PC-3 (cell line): Measurements from ENCODE around the gene GABBR2.

Experiments
- EZH2 ChIP-seq: fragments of 300-600 bp; sonication (generic); IDR thresholded peaks from one replicate; pipeline ENCODE4 v1.6.1; 2017; ENCODE audit warnings: antibody characterized with exemption, mild to moderate bottlenecking, low read length; ENCODE audit not compliant: unreplicated experiment
- EZH2phosphoT487 ChIP-seq: fragments of 300-600 bp; sonication (generic); IDR thresholded peaks from 2 replicates; pipeline ENCODE4 v1.6.1; 2018; ENCODE audit warnings: mild to moderate bottlenecking, antibody characterized with exemption, low read length, borderline replicate concordance
- TF ChIP-seq, protein P1 (sequence below): fragments of 300-600 bp; sonication (generic); conservative IDR thresholded peaks from 2 replicates; pipeline ENCODE4 v1.5.1; 2017; ENCODE audit warnings: antibody characterized with exemption, low read depth, mild to moderate bottlenecking, low read length

DNA sequence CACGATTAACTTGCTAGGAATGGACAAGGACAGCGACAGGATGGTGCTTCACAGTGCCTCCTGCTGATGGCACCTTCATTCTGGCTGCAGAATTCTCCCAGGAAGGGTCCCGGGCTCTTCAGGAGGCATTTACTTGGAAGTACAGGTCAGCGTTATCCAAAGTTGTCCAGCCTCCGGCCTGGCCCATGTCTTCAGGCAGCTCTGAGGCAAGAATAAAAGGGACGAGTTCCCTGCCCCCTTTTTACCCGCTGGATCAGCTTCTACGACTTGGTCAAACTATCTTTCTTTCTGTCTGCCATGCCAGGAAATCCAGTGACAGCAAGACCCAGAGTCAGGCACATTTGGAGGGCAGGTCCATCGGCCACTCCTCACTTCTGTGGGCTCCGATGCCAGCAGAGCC is 23.4 kb upstream of the GABBR2 start:
- TF ChIP-seq, protein P1, sequence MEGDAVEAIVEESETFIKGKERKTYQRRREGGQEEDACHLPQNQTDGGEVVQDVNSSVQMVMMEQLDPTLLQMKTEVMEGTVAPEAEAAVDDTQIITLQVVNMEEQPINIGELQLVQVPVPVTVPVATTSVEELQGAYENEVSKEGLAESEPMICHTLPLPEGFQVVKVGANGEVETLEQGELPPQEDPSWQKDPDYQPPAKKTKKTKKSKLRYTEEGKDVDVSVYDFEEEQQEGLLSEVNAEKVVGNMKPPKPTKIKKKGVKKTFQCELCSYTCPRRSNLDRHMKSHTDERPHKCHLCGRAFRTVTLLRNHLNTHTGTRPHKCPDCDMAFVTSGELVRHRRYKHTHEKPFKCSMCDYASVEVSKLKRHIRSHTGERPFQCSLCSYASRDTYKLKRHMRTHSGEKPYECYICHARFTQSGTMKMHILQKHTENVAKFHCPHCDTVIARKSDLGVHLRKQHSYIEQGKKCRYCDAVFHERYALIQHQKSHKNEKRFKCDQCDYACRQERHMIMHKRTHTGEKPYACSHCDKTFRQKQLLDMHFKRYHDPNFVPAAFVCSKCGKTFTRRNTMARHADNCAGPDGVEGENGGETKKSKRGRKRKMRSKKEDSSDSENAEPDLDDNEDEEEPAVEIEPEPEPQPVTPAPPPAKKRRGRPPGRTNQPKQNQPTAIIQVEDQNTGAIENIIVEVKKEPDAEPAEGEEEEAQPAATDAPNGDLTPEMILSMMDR: no peak
- TF ChIP-seq EZH2phosphoT487 (no peak), EZH2 (no peak)
